ENCODE measurements around the gene PTPRA.

DNA sequence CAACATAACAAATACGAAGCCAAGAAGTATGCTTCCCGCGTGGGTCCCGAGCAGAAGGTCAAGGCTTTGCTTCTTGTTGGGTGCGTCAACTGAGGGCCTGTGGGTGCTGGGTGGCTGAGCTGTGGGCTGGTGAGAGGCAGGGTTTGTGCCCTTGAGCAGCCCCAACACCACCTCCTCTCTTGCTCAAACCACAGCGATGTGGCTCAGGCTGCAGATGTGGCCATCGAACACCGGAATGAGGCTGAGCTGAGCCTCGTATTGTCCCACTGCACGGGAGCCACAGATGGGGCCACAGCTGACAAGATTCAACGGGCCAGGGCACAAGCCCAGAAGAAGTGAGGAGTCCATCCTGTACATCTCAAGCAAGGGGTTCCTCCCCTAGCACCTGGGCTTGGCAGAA is 7.0 kb upstream of the PTPRA start:
- TF ChIP-seq, protein P1, sequence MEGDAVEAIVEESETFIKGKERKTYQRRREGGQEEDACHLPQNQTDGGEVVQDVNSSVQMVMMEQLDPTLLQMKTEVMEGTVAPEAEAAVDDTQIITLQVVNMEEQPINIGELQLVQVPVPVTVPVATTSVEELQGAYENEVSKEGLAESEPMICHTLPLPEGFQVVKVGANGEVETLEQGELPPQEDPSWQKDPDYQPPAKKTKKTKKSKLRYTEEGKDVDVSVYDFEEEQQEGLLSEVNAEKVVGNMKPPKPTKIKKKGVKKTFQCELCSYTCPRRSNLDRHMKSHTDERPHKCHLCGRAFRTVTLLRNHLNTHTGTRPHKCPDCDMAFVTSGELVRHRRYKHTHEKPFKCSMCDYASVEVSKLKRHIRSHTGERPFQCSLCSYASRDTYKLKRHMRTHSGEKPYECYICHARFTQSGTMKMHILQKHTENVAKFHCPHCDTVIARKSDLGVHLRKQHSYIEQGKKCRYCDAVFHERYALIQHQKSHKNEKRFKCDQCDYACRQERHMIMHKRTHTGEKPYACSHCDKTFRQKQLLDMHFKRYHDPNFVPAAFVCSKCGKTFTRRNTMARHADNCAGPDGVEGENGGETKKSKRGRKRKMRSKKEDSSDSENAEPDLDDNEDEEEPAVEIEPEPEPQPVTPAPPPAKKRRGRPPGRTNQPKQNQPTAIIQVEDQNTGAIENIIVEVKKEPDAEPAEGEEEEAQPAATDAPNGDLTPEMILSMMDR (IDR thresholded peaks at IDR 0.05), result no peak
- TF ChIP-seq POLR2A (IDR thresholded peaks at IDR 0.05), result no peak

All from heart left ventricle (tissue), 13 donors.